Activated T-cell treated with anti-CD3 and anti-CD28 coated beads, Interleukin-2, amount 50 U/mL, for 4 hours (primary cell): ENCODE results near the gene SAMD4B. TPM values are rescaled to one million over a fixed set of nuclear protein-coding genes. Genes with fewer than 3 reads are reported as not detected.
"Not testable (repeated sequence)": the region's sequence is repeated elsewhere in the genome, so short reads cannot be mapped to it uniquely, and the experiment has no call there.

ENCODE experiments used
- ATAC-seq, 2 donors: fragments of 200-7000 bp; cut with Tn5 transposase; one replicate each; pipeline ENCODE4 v1.10.0; 2021
- DNase-seq: peaks from one replicate; pipeline ENCODE4 v3.0.0-alpha.2; 2020
- H3K27me3 Mint-ChIP-seq: one replicate; pipeline ENCODE4 v1.8.0; 2021; ENCODE audit warnings: low read depth, mixed read lengths
- H3K36me3 Mint-ChIP-seq: one replicate; pipeline ENCODE4 v1.8.0; 2022; ENCODE audit warnings: mixed read lengths; ENCODE audit not compliant: insufficient read depth
- H3K4me1 Mint-ChIP-seq: one replicate; pipeline ENCODE4 v1.8.0; 2021; ENCODE audit warnings: low read depth, mixed read lengths
- H3K4me3 Mint-ChIP-seq: one replicate; pipeline ENCODE4 v1.8.0; 2021; ENCODE audit warnings: mild to moderate bottlenecking, moderate library complexity, mixed read lengths
- H3K9me3 Mint-ChIP-seq: one replicate; pipeline ENCODE4 v1.8.0; 2021; ENCODE audit warnings: mixed read lengths
- total RNA-seq, 3 donors: library from RNA; stranded (reverse); gene quantifications; one replicate each; pipeline ENCODE4 v1.2.1, GENCODE V29; 2021

The SAMD4B gene
- total RNA-seq, 3 donors from 2014 or later: 72.6 to 81.6 (median 81.1) TPM

DNA sequence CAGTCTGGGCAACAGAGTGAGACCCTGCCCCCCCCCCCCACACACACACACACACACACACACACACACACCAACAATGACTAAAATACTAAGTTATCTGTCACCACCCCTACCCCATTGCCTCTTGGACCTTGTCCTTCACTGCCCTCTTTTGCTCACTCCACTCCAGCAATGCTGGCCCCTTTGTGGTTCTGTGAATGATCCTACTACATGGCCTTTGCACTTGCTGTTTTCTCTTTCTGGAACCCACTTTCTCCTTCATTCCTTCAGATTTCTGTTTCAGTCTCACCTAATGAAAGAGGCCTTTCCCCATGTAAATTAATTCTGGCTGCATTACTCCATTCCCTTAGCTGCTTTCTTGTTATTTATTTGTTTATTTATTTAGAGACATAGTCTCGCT lies 2.5 kb upstream of the SAMD4B start:
- peaks cover 7% of the 10 kb centered on the region for H3K36me3 Mint-ChIP-seq
- DNase-seq (no peak), ATAC-seq (no peak)
- H3K9me3 Mint-ChIP-seq: no peaks in the 10 kb centered on the region
- H3K4me3 Mint-ChIP-seq: peak overlapping the region; percentile 97
- peaks cover 65% of the 10 kb centered on the region for H3K4me1 Mint-ChIP-seq
- H3K27me3 Mint-ChIP-seq: no peaks in the 10 kb centered on the region

DNA sequence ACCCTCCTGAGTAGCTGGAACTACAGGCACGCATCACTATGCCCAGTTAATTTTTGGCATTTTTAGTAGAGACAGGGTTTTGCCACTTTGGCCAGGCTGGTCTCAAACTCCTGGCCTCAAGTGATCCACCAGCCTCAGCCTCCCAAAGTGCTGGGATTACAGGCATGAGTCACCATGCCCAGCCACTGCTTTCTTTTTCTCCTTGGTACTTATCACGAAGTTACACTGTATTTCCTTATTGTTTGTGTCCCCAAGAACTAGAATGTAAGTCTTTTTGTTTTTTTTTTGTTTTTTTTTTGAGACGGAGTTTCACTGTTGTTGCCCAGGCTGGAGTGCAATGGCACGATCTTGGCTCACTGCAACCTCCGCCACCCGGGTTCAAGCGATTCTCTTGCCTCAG lies 2.1 kb upstream of the SAMD4B start:
- not testable (repeated sequence) for H3K9me3 Mint-ChIP-seq, H3K27me3 Mint-ChIP-seq, ATAC-seq, DNase-seq, H3K36me3 Mint-ChIP-seq
- peaks cover 65% of the 10 kb centered on the region for H3K4me1 Mint-ChIP-seq
- peak overlapping the region; percentile 97 for H3K4me3 Mint-ChIP-seq

DNA sequence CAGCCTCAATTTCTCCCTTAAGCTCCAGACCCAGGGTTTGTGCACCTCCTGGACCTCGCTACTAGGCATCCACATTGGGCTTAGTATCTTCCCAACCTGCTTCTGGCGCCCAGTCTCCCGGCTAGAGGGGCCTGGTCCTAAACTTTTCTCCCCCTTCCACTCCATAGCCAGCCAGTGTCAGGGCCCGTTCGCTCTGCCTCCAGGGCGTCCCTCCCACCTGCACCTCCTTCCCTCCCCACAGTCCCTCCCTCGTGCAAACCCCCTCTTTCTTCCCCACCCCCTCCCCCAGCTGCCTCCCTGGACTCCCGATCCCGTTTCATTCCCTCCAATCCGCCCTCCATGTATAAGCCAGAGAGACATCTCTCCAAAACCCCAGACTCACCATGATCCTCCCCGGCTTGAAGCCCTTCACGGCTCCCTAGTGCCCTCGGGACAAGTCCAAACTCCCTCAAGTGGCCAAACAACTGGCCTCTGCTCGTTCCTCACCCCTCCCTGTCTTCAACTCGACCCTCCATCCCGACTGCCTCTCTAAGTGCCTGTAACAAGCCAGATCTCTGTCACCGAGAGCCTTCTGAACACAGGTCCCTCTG lies 997 bp upstream of the SAMD4B start:
- Mint-ChIP-seq H3K9me3 (no peaks in the 10 kb centered on the region), H3K27me3 (no peaks in the 10 kb centered on the region), H3K4me3 (peak overlapping the region; percentile 97), H3K4me1 (peaks cover 66% of the 10 kb centered on the region), H3K36me3 (peaks cover 13% of the 10 kb centered on the region)
- peak; percentile 15 to 19 for ATAC-seq
- no peak for DNase-seq

- no peak for ATAC-seq
- H3K4me3 Mint-ChIP-seq: peak overlapping the region; percentile 86
These were observed 555 bp downstream of the SAMD4B start for GRCh38 chr19:39342647-39343305.

DNA sequence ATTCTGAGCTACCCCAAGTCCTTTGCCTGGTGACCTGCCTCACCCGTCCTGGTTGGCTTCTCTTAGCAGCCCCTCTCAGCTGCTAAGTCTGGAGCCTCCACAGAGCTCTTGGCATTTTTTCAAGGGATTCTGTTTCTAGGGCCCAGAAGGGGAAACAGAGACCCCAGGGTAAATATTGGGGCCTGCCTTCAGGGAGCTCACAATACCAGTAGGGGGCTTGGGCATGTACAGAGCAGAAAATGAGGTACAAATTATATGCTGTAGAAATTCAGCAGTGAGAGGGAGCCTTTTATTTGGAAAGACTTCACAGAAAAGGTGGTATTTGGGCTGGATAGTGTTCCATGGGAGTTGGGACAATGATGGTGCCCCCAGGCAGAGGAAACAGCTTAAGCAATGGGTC lies 3.7 kb downstream of the SAMD4B start:
- H3K4me3 Mint-ChIP-seq: no peak overlapping the region
- ATAC-seq (no peak), DNase-seq (no peak)
- H3K9me3 Mint-ChIP-seq: no peaks in the 10 kb centered on the region
- peaks cover 31% of the 10 kb centered on the region for H3K36me3 Mint-ChIP-seq
- no peaks in the 10 kb centered on the region for H3K27me3 Mint-ChIP-seq
- peaks cover 65% of the 10 kb centered on the region for H3K4me1 Mint-ChIP-seq

More at GRCh38 chr19:39342647-39343305, 555 bp downstream of the SAMD4B start:
- Mint-ChIP-seq H3K27me3 (no peaks in the 10 kb centered on the region), H3K9me3 (no peaks in the 10 kb centered on the region), H3K36me3 (peaks cover 16% of the 10 kb centered on the region), H3K4me1 (peaks cover 64% of the 10 kb centered on the region)
- no peak for DNase-seq

- no peak for DNase-seq
- H3K9me3 Mint-ChIP-seq: no peaks in the 10 kb centered on the region
- peaks cover 72% of the 10 kb centered on the region for H3K4me1 Mint-ChIP-seq
- no peak overlapping the region for H3K4me3 Mint-ChIP-seq
- peaks cover 41% of the 10 kb centered on the region for H3K36me3 Mint-ChIP-seq
- no peak for ATAC-seq
- no peaks in the 10 kb centered on the region for H3K27me3 Mint-ChIP-seq
These were observed 5.3 kb downstream of the SAMD4B start for GRCh38 chr19:39347332-39348164.

GRCh38 chr19:39349326-39349725 lies 7.1 kb downstream of the SAMD4B start:
- Mint-ChIP-seq H3K36me3 (peaks cover 44% of the 10 kb centered on the region), H3K4me1 (peaks cover 58% of the 10 kb centered on the region), H3K4me3 (no peak overlapping the region), H3K27me3 (no peaks in the 10 kb centered on the region), H3K9me3 (no peaks in the 10 kb centered on the region)
- no peak for DNase-seq
- no peak for ATAC-seq

DNA sequence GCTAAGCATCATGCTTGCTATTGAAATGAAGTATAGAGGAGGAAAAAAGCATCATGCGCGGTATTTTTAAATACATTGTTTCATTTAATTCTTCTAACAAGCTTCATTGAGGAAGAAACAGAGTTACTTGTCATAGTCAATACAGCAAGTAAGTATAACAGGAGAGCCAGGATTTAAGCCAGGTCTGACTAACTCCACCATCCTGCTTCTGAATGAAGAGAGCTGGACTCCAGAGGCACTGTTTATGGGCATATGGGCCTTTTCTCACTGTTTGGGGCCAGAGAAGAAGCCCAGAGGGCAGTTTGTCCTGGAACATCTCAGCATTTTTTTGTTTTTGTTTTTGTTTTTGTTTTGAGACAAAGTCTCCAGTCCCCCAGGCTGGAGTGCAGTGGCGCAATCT lies 7.9 kb downstream of the SAMD4B start:
- ATAC-seq (no peak), DNase-seq (no peak)
- Mint-ChIP-seq H3K27me3 (no peaks in the 10 kb centered on the region), H3K36me3 (peaks cover 44% of the 10 kb centered on the region), H3K4me3 (no peak overlapping the region), H3K9me3 (no peaks in the 10 kb centered on the region), H3K4me1 (peaks cover 49% of the 10 kb centered on the region)

GRCh38 chr19:39351537-39352064 lies 9.4 kb downstream of the SAMD4B start:
- ATAC-seq (peak; percentile 92 to 96), DNase-seq (no peak)
- Mint-ChIP-seq H3K4me3 (peak overlapping the region; percentile 11), H3K36me3 (peaks cover 47% of the 10 kb centered on the region), H3K27me3 (no peaks in the 10 kb centered on the region), H3K4me1 (peaks cover 40% of the 10 kb centered on the region), H3K9me3 (no peaks in the 10 kb centered on the region)

GRCh38 chr19:39352381-39353255 lies 10.4 kb downstream of the SAMD4B start:
- Mint-ChIP-seq H3K27me3 (no peaks in the 10 kb centered on the region), H3K36me3 (peaks cover 53% of the 10 kb centered on the region), H3K4me3 (no peak overlapping the region), H3K4me1 (peaks cover 34% of the 10 kb centered on the region), H3K9me3 (no peaks in the 10 kb centered on the region)
- ATAC-seq (no peak), DNase-seq (no peak)

GRCh38 chr19:39355253-39355652 lies 13.0 kb downstream of the SAMD4B start:
- H3K4me1 Mint-ChIP-seq: peaks cover 14% of the 10 kb centered on the region
- H3K4me3 Mint-ChIP-seq: no peak overlapping the region
- no peaks in the 10 kb centered on the region for H3K9me3 Mint-ChIP-seq
- no peak for ATAC-seq
- peaks cover 51% of the 10 kb centered on the region for H3K36me3 Mint-ChIP-seq
- H3K27me3 Mint-ChIP-seq: no peaks in the 10 kb centered on the region
- no peak for DNase-seq

DNA sequence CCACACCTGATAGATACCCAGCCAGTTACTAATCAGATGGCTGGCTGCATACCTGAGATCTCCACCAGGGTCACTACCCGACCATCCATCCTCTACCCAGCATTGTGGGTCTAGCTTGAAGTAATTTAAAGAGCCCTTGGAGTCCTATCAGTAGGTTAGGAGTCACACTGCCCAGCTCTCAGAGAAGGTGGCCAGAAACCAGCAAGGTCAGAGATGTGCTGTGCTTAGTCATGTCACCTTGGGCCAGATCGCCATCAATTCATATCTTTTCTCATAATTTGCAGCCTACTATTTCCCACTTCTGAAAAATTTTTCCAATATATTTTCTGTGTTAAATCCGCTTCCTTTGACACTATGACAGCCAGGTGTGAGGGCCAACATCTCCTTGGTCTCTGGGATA lies 13.9 kb downstream of the SAMD4B start:
- no peak for ATAC-seq
- Mint-ChIP-seq H3K4me1 (peaks cover 12% of the 10 kb centered on the region), H3K27me3 (no peaks in the 10 kb centered on the region), H3K36me3 (peaks cover 52% of the 10 kb centered on the region), H3K4me3 (no peak overlapping the region), H3K9me3 (no peaks in the 10 kb centered on the region)
- DNase-seq: no peak

DNA sequence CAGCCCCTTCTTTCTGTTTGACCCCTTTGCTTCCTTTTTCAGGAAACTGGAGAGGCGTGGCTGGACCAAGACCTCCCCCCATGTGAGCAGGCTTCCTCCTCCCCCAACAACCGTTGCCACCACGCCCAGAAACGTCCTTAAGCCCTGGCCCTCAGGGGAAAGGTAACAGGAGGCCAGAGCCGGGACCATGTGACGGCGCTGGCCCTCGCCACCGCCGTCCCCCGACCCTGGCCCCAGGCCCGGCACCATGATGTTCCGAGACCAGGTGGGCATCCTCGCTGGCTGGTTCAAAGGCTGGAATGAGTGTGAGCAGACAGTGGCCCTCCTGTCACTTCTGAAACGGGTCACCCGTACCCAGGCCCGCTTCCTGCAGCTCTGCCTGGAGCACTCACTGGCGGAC lies 14.4 kb downstream of the SAMD4B start:
- DNase-seq (no peak), ATAC-seq (no peak)
- peaks cover 51% of the 10 kb centered on the region for H3K36me3 Mint-ChIP-seq
- no peak overlapping the region for H3K4me3 Mint-ChIP-seq
- H3K9me3 Mint-ChIP-seq: no peaks in the 10 kb centered on the region
- peaks cover 7% of the 10 kb centered on the region for H3K4me1 Mint-ChIP-seq
- no peaks in the 10 kb centered on the region for H3K27me3 Mint-ChIP-seq

GRCh38 chr19:39359026-39359425 lies 16.8 kb downstream of the SAMD4B start:
- H3K36me3 Mint-ChIP-seq: peaks cover 46% of the 10 kb centered on the region
- DNase-seq: no peak
- no peaks in the 10 kb centered on the region for H3K27me3 Mint-ChIP-seq
- H3K9me3 Mint-ChIP-seq: no peaks in the 10 kb centered on the region
- H3K4me3 Mint-ChIP-seq: no peak overlapping the region
- no peak for ATAC-seq
- peaks cover 2% of the 10 kb centered on the region for H3K4me1 Mint-ChIP-seq
